SK-N-SH (cell line): ENCODE results near the gene AP3D1. TPM values are rescaled to one million over a fixed set of nuclear protein-coding genes. Genes with fewer than 3 reads are reported as not detected.

Source experiments
- CTCF ChIA-PET: fragments of 300-600, 350-600 bp; formaldehyde crosslinking; extraction: SDS; loops from one replicate; lab custom pipeline; 2021; lab: Yijun Ruan, JAX
- POLR2A ChIA-PET: fragments of 350-600 bp; sonication (Branson Sonifier 250); formaldehyde crosslinking; extraction: SDS; loops from one replicate; lab custom pipeline; 2020; ENCODE audit warnings: antibody characterized with exemption, inconsistent platforms; lab: Yijun Ruan, JAX
- DNase-seq: peaks from one replicate; pipeline ENCODE4 v3.0.0; 2012
- H2AFZ ChIP-seq: fragments of 200-600 bp; sonication (generic); 2 replicates; pipeline ENCODE4 v1.8.1; 2016; ENCODE audit warnings: antibody characterized with exemption, mild to moderate bottlenecking, low read depth
- H3F3A ChIP-seq: fragments of 200-600 bp; sonication (generic); replicated peaks from 2 replicates; pipeline ENCODE3; 2016; ENCODE audit warnings: antibody characterized with exemption, mild to moderate bottlenecking; ENCODE audit not compliant: insufficient read depth
- H3K27ac ChIP-seq, 2 experiments: fragments of 200-500 bp in 1 of 2; fragments of 200-600 bp in 1 of 2; sonication (Bioruptor generic) in 1 of 2; sonication (generic), shearing (Covaris generic) in 1 of 2; 2 replicates each; pipeline versions ENCODE4 v1.5.1 to v1.6.1; 2014 to 2016; ENCODE audit warnings: low read depth in 2 of 2, inconsistent platforms in 1 of 2, low read length in 1 of 2, mild to moderate bottlenecking in 1 of 2, mixed read lengths in 1 of 2
- H3K27me3 ChIP-seq: fragments of 200-600 bp; sonication (generic), shearing (Covaris generic); 2 replicates; pipeline ENCODE4 v1.6.1; 2016; ENCODE audit warnings: mixed run types; ENCODE audit not compliant: insufficient read depth
- H3K36me3 ChIP-seq, 2 experiments: fragments of 200-500 bp in 1 of 2; fragments of 200-600 bp in 1 of 2; sonication (Bioruptor generic) in 1 of 2; sonication (generic) in 1 of 2; replicated peaks in 1 of 2; 2 replicates each; pipeline versions ENCODE3 to v1.5.1; 2014 to 2016; ENCODE audit warnings: low read length in 1 of 2, mild to moderate bottlenecking in 1 of 2; ENCODE audit not compliant: insufficient read depth in 2 of 2, control insufficient read depth in 1 of 2
- H3K4me1 ChIP-seq, 2 experiments: fragments of 200-500 bp in 1 of 2; fragments of 200-600 bp in 1 of 2; sonication (Bioruptor generic) in 1 of 2; sonication (generic), shearing (Covaris generic) in 1 of 2; 2 replicates each; pipeline versions ENCODE4 v1.5.1 to v1.6.1; 2014 to 2016; ENCODE audit warnings: low read depth in 1 of 2, low read length in 1 of 2, mixed run types in 1 of 2; ENCODE audit not compliant: insufficient read depth in 2 of 2, control insufficient read depth in 1 of 2
- H3K4me2 ChIP-seq: fragments of 200-600 bp; sonication (generic), shearing (Covaris generic); 2 replicates; pipeline ENCODE4 v1.6.1; 2017; ENCODE audit warnings: mixed run types
- H3K4me3 ChIP-seq, 2 experiments: fragments of 200-500 bp in 1 of 2; fragments of 200-600 bp in 1 of 2; sonication (Bioruptor generic) in 1 of 2; sonication (generic), shearing (Covaris generic) in 1 of 2; 2 replicates each; pipeline versions ENCODE4 v1.5.1 to v1.8.1; 2014 to 2016; ENCODE audit warnings: low read depth in 2 of 2, inconsistent platforms in 1 of 2, low read length in 1 of 2, mild to moderate bottlenecking in 1 of 2, mixed read lengths in 1 of 2, moderate library complexity in 1 of 2
- H3K79me2 ChIP-seq: fragments of 200-600 bp; sonication (generic); 2 replicates; pipeline ENCODE4 v1.8.1; 2017; ENCODE audit warnings: mild to moderate bottlenecking; ENCODE audit not compliant: insufficient read depth
- H3K9ac ChIP-seq: fragments of 200-600 bp; sonication (generic); 2 replicates; pipeline ENCODE4 v1.6.1; 2017; ENCODE audit warnings: mixed run types
- H3K9me2 ChIP-seq: fragments of 200-600 bp; sonication (generic); 2 replicates; pipeline ENCODE4 v1.6.1; 2017; ENCODE audit warnings: mixed run types
- H3K9me3 ChIP-seq: fragments of 200-600 bp; sonication (generic); 2 replicates; pipeline ENCODE4 v1.6.1; 2017; ENCODE audit warnings: mixed run types, mild to moderate bottlenecking, moderate library complexity
- H4K20me1 ChIP-seq: fragments of 200-600 bp; sonication (generic); 2 replicates; pipeline ENCODE4 v1.6.1; 2017; ENCODE audit warnings: mild to moderate bottlenecking, mixed run types; ENCODE audit not compliant: insufficient read depth
- EZH2phosphoT487 ChIP-seq: fragments of 200-600 bp; sonication (generic); IDR thresholded peaks from 2 replicates; pipeline ENCODE4 v1.6.1; 2017; ENCODE audit warnings: low read depth, mixed run types, mild to moderate bottlenecking, antibody characterized with exemption, moderate library complexity, borderline replicate concordance
- FOSL2 ChIP-seq: IDR thresholded peaks from 2 replicates; pipeline ENCODE4 v1.4.0; 2012; ENCODE audit warnings: low read depth, mild to moderate bottlenecking, moderate library complexity, borderline replicate concordance
- GABPA ChIP-seq: IDR thresholded peaks from 2 replicates; pipeline ENCODE4 v1.4.0; 2012; ENCODE audit warnings: low read depth, mild to moderate bottlenecking
- JUND ChIP-seq: IDR thresholded peaks from 2 replicates; pipeline ENCODE4 v1.4.0; 2012
- MEF2A ChIP-seq: IDR thresholded peaks from 2 replicates; pipeline ENCODE4 v1.4.0; 2012; ENCODE audit warnings: low read depth, borderline replicate concordance
- MXI1 ChIP-seq: IDR thresholded peaks from 2 replicates; pipeline ENCODE4 v1.6.1; 2012; ENCODE audit warnings: mild to moderate bottlenecking, low read depth, low read length, improper control_type of control experiment
- NFIC ChIP-seq: IDR thresholded peaks from 2 replicates; pipeline ENCODE4 v1.4.0; 2012; ENCODE audit warnings: borderline replicate concordance
- POLR2AphosphoS5 ChIP-seq: IDR thresholded peaks from 2 replicates; pipeline ENCODE4 v1.6.1; 2012; ENCODE audit warnings: low read depth, low read length
- YY1 ChIP-seq: IDR thresholded peaks from 2 replicates; pipeline ENCODE4 v1.4.0; 2012; ENCODE audit warnings: low read depth, mild to moderate bottlenecking
- WGBS: methylation state at CpG from one replicate; pipeline ENCODE4 v1.1.6; 2017; ENCODE audit warnings: low lambda C conversion rate; 5-methylcytosine and 5-hydroxymethylcytosine counted together
- polyA plus RNA-seq, 3 experiments: library from polyadenylated mRNA; depleted of rRNA; stranded (reverse); fragments of >200 nt; gene quantifications; 2 replicates each; pipeline ENCODE4 v1.2.3, GENCODE V29; 2012
- TF ChIP-seq, protein P1 (sequence below): IDR thresholded peaks from 2 replicates; pipeline ENCODE4 v1.4.0; 2012; ENCODE audit warnings: low read depth, borderline replicate concordance
- TF ChIP-seq, protein P2 (sequence below): IDR thresholded peaks from 2 replicates; pipeline ENCODE4 v1.6.1; 2012; ENCODE audit warnings: mild to moderate bottlenecking, low read depth, low read length, moderate library complexity

AP3D1 gene
- polyA plus RNA-seq, 1 of the 3 experiments (the other 2 are of a cell fraction): 127 TPM

DNA sequence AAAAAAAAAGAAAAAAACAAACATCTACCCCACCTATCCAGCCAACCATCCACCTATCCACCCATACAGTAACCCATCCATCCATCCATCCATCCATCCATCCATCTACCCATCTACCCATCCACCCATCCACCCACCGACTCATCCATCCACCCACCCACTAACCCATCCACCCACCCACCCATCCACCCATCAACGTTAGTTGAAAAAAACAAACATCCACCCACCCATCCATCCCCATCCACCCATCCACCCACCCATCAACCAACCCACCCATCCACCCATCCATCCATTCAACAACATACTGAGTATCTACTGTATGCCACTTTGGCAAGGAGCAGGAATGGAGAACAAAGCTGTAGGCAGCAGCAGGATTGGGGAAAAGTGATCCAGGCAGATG is 6.1 kb upstream of the AP3D1 start (continued):
- no peak for TF ChIP-seq GABPA
- TF ChIP-seq, protein P1, sequence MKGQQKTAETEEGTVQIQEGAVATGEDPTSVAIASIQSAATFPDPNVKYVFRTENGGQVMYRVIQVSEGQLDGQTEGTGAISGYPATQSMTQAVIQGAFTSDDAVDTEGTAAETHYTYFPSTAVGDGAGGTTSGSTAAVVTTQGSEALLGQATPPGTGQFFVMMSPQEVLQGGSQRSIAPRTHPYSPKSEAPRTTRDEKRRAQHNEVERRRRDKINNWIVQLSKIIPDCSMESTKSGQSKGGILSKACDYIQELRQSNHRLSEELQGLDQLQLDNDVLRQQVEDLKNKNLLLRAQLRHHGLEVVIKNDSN: no peak
- TF ChIP-seq, protein P2, sequence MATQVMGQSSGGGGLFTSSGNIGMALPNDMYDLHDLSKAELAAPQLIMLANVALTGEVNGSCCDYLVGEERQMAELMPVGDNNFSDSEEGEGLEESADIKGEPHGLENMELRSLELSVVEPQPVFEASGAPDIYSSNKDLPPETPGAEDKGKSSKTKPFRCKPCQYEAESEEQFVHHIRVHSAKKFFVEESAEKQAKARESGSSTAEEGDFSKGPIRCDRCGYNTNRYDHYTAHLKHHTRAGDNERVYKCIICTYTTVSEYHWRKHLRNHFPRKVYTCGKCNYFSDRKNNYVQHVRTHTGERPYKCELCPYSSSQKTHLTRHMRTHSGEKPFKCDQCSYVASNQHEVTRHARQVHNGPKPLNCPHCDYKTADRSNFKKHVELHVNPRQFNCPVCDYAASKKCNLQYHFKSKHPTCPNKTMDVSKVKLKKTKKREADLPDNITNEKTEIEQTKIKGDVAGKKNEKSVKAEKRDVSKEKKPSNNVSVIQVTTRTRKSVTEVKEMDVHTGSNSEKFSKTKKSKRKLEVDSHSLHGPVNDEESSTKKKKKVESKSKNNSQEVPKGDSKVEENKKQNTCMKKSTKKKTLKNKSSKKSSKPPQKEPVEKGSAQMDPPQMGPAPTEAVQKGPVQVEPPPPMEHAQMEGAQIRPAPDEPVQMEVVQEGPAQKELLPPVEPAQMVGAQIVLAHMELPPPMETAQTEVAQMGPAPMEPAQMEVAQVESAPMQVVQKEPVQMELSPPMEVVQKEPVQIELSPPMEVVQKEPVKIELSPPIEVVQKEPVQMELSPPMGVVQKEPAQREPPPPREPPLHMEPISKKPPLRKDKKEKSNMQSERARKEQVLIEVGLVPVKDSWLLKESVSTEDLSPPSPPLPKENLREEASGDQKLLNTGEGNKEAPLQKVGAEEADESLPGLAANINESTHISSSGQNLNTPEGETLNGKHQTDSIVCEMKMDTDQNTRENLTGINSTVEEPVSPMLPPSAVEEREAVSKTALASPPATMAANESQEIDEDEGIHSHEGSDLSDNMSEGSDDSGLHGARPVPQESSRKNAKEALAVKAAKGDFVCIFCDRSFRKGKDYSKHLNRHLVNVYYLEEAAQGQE: no peak

DNA sequence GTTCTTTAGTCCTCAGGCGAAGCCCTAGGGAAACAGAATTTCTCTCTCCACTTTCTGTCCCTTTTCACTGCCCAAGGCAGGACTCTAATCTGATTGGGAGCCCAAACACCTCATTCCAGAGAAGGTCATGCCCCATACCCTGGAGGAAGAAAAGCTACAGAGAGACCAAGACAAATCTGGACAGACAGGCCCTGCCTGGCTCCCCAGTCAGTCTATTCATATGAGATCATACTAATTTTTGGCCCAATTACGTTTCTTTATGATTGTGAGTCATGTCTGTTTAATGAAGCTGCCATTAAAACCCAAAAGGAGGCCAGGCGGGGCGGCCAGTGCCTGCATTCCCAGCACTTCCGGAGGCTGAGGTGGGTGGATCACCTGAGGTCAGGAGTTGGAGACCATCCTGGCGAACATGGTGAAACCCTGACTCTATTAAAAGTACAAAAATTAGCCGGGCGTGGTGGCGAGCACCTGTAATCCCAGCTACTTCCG is 3.3 kb upstream of the AP3D1 start:
- Histone ChIP-seq H3K36me3 (no peaks in the 10 kb centered on the region), H3K9me3 (no peaks in the 10 kb centered on the region), H3F3A (peaks cover 19% of the 10 kb centered on the region), H3K4me1 (peaks cover 4 to 12% of the 10 kb centered on the region in 2 experiments; a peak in 2 of 4 replicates), H4K20me1 (peaks cover 8% of the 10 kb centered on the region), H3K27me3 (no peaks in the 10 kb centered on the region), H3K9me2 (no peaks in the 10 kb centered on the region), H2AFZ (peak overlapping the region; percentile 73), H3K79me2 (peaks cover 15% of the 10 kb centered on the region), H3K4me3 (no peak overlapping the region), H3K9ac (no peak overlapping the region), H3K27ac (peak overlapping the region in 1 of 2 experiments; percentile 61; a peak in 1 of 4 replicates), H3K4me2 (0 out of 2 replicates have a peak overlapping the region, but pooled peaks have one; percentile 12)
- ChIA-PET POLR2A (no interaction called here), CTCF (interaction anchor here (0.7 to 3.0 kb wide), 7 partner anchors 67 to 273 kb away, joined by 3 to 54 read pairs (median 3); no protein-coding TSS in a partner anchor)
- TF ChIP-seq NFIC (no peak), MXI1 (no peak), JUND (no peak), MEF2A (no peak), FOSL2 (peak; percentile 13; the same call in 1 of the 2 replicates)
- 74% methylated on average over 10 of the region's 10 CpGs for WGBS
- DNase-seq: no peak

DNA sequence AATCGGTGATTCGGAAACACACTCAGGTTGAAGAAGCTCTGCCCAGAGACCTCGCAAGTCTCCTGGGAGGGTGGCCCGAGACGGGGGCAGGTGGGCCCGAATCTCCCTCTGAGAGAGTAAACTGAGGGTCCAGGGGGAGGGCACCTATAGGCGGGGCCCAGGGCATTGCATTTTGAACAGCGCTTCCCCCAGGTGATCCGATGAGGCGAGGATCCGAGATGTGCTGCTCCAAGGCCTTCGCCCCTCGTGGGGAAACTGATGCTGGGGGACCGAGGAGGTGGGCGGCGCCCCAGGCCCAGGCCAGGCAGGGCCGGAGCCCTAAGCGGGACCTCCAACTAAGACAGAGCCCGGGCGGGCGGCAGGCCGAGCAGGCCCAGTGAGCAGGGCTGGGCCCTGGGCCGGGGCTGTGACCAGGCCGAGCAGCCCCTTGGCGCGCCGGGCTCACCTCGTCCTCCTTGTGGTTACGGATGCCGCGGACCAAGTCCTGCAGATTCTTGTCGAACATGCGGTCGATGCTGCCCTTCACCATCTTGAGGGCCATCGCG is 500 bp downstream of the AP3D1 start:
- H3K9me2 ChIP-seq: no peaks in the 10 kb centered on the region
- H3K4me3 ChIP-seq: peak overlapping the region; percentile 80 to 81
- ChIA-PET POLR2A (no interaction called here), CTCF (interaction anchor here (0.9 to 3.4 kb wide), 6 partner anchors 11 to 221 kb away, joined by 3 to 21 read pairs (median 4); partner anchors contain the start of gene PLEKHJ1)
- H3K27me3 ChIP-seq: no peaks in the 10 kb centered on the region
- under 1% methylated on average over 22 of the region's 36 CpGs for WGBS
- TF ChIP-seq POLR2AphosphoS5: 0 out of 2 replicates have a peak, but pooled peaks have one; percentile 20
- TF ChIP-seq YY1: 0 out of 2 replicates have a peak, but pooled peaks have one; percentile 48
- no peak for TF ChIP-seq EZH2phosphoT487
- TF ChIP-seq FOSL2: no peak
- H3K9me3 ChIP-seq: no peaks in the 10 kb centered on the region
- DNase-seq: no peak
- peaks cover 5% of the 10 kb centered on the region for H3F3A ChIP-seq
- H3K79me2 ChIP-seq: peaks cover 53% of the 10 kb centered on the region
- H2AFZ ChIP-seq: no peak overlapping the region
- H3K4me1 ChIP-seq: peaks cover 5 to 15% of the 10 kb centered on the region in 2 experiments; a peak in 2 of 4 replicates
- H3K4me2 ChIP-seq: peak overlapping the region; percentile 85
- peaks cover 0 to 5% of the 10 kb centered on the region in 2 experiments for H3K36me3 ChIP-seq
- H3K27ac ChIP-seq: peak overlapping the region; percentile 60 to 63
- peak overlapping the region; percentile 92 for H3K9ac ChIP-seq
- H4K20me1 ChIP-seq: peaks cover 45% of the 10 kb centered on the region
